Measurements from ENCODE around the gene STX1A. TPM values are rescaled to one million over a fixed set of nuclear protein-coding genes. Genes with fewer than 3 reads are reported as not detected.
A peak's percentile ranks its signal among the peaks of the same experiment; 100 is the strongest.

The STX1A gene
- 1 to 10 TPM; 4.9 TPM for total RNA-seq

- H3K4me3 Mint-ChIP-seq, result peak within 1 kb of the TSS; percentile 76
- peak; percentile 82 for DNase-seq
Observed at GRCh38 chr7:73718905-73719805, at the start of gene STX1A. Gene STX1A, minus strand, starts transcription at chr7:73719669. Its CDS starts 38 bp downstream, at chr7:73719631.

GRCh38 chr7:73768641-73769480, 49.4 kb upstream of the STX1A start:
- no peaks in the 10 kb centered on the region for H3K4me1 Mint-ChIP-seq
- H3K9me3 Mint-ChIP-seq, result no peaks in the 10 kb centered on the region
- no peak for DNase-seq
- H3K27ac Mint-ChIP-seq, result no peak overlapping the region
- H3K27me3 Mint-ChIP-seq, result peaks cover 58% of the 10 kb centered on the region
- no peaks in the 10 kb centered on the region for H3K36me3 Mint-ChIP-seq
- H3K4me3 Mint-ChIP-seq, result no peak overlapping the region

More at GRCh38 chr7:73718905-73719805, at the start of gene STX1A:
- H3K27ac Mint-ChIP-seq, result peak within 1 kb of the TSS; percentile 86
- no peaks in the 10 kb centered on the region for H3K9me3 Mint-ChIP-seq
- no peaks in the 10 kb centered on the region for H3K36me3 Mint-ChIP-seq
- peaks cover 23% of the 10 kb centered on the region for H3K4me1 Mint-ChIP-seq
- H3K27me3 Mint-ChIP-seq, result peaks cover 13% of the 10 kb centered on the region

- no peak for DNase-seq
Observed at GRCh38 chr7:73766556-73767229, 47.2 kb upstream of the STX1A start.

DNA sequence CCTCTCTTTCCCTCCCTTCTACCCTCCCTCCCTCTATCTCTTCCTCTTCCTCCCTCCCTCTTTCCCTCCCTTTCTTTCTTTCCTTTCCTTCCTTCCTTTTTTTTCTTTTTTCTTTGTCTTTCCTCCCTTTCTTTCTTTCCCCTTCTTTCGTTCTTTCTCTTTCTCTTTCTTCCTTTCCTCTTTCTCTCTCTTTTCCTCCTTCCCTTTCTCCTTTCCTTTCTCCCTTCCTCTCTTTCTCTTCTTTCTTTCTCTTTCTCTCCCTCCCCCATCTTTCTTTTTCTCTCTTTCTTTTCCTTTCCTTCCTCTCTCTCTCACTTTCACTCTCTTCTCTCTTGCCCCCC, 43.2 kb upstream of the STX1A start:
- Mint-ChIP-seq H3K27ac (no peak overlapping the region), H3K4me1 (no peaks in the 10 kb centered on the region), H3K9me3 (no peaks in the 10 kb centered on the region), H3K36me3 (no peaks in the 10 kb centered on the region), H3K27me3 (peaks cover 6% of the 10 kb centered on the region), H3K4me3 (no peak overlapping the region)
- DNase-seq, result no peak

More at GRCh38 chr7:73766556-73767229, 47.2 kb upstream of the STX1A start:
- H3K27me3 Mint-ChIP-seq, result peaks cover 44% of the 10 kb centered on the region
- no peak overlapping the region for H3K4me3 Mint-ChIP-seq
- H3K9me3 Mint-ChIP-seq, result no peaks in the 10 kb centered on the region
- H3K27ac Mint-ChIP-seq, result no peak overlapping the region
- no peaks in the 10 kb centered on the region for H3K36me3 Mint-ChIP-seq
- H3K4me1 Mint-ChIP-seq, result no peaks in the 10 kb centered on the region

DNA sequence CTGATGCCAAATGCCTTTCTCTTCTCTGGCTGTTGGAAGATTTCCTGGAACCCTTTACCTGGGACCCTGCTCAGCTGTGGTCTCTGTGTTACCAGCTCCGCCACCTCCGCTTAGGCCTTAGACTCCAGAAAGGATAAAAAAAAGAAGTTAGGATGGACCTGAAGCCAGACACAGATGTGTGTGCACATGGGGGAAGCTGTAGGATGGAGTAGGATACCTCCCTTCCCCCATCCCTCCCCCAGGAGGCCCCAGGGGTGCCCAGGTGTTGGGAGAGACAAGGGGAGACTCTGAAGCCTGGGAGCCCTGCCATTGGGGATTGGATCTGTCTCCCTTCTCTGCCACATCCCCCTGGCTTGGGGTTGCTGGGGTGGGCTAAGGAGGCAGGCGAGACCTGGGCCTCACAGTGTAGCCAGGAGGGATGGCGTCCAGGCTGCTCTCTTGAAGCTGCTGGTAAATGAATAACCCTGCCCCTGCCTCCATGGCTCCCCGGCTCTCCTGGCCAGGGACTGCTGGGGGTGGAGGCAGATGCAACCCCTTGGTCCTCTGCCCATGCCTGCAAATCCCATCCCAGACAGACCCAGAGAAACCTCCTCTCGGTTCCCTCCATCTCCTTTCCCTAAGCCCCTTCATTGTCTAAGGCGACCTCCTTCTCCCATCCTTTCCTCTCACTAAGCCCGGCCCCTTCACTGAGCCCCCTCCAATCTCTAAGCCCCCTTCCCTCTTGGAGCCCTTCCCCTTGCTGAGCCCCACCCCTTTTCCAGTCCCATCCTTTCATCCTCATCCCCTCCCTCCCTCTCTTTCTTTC, 42.6 kb upstream of the STX1A start:
- DNase-seq, result no peak
- Mint-ChIP-seq H3K4me1 (no peaks in the 10 kb centered on the region), H3K9me3 (no peaks in the 10 kb centered on the region), H3K27ac (no peak overlapping the region), H3K4me3 (no peak overlapping the region), H3K36me3 (no peaks in the 10 kb centered on the region), H3K27me3 (peaks cover 4% of the 10 kb centered on the region)

DNA sequence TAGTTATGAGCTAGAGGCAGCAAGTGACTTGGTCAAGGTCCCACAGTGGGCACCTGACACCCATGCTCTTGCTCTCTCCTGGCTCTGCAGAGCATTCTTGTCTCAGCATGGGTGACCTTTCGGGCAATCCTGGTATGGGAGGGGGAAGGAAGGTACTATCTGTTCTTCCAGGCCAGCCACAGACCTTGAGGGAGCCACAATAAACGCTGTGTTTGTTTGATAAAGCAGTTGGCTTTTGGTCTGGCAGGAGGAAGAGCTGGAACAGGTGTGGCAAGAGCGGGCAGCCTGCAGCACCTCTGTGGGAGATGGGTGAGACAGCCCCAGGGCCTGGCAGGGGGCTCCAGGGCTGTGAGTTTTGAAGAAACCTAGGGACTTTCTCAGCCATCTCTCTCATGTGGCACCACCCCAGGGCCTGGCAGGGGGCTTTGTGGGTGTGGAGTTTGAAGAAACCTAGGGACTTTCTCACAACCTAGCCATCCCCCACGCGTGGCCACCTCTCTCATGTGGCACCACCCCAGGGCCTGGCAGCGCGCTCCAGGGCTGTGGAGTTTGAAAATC, 39.2 kb upstream of the STX1A start:
- no peak overlapping the region for H3K27ac Mint-ChIP-seq
- peaks cover 4% of the 10 kb centered on the region for H3K27me3 Mint-ChIP-seq
- H3K4me1 Mint-ChIP-seq, result no peaks in the 10 kb centered on the region
- no peaks in the 10 kb centered on the region for H3K9me3 Mint-ChIP-seq
- no peaks in the 10 kb centered on the region for H3K36me3 Mint-ChIP-seq
- DNase-seq, result no peak
- no peak overlapping the region for H3K4me3 Mint-ChIP-seq

DNA sequence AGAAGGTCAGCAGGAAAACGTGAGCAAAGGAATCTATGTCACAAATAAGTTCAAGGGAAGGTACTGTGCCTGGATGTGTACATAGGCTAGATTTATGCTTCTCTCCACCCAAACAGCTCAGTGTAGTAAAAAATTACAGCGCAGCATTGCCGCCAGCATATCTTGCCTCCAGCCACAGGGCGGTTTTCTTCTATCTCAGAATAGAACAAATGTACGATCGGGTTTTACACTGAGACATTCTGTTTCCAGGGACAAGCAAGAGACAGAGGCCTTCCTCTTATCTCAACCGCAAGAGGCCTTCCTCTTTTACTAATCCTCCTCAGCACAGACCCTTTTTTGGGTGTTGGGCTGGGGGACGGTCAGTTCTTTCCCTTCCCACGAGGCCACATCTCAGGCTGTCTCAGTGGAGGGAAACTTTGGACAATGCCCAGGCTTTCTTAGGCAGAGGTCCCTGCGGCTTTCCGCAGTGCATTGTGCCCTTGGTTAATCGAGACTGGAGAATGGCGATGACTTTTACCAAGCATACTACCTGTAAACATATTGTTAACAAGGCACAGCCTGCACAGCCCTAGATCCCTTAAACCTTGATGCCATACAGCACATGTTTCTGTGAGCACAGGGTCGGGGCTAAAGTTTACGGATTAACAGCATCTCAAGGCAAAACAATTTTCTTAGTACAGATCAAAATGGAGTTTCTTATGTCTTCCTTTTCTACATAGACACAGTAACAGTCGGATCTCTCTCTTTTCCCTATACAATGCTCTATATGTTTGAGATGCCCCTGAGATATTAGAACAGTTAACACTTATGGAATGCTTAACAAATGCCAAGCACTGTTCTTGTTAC, 30.7 kb upstream of the STX1A start:
- Mint-ChIP-seq H3K4me1 (no peaks in the 10 kb centered on the region), H3K27me3 (peaks cover 4% of the 10 kb centered on the region), H3K4me3 (no peak overlapping the region), H3K27ac (no peak overlapping the region), H3K9me3 (no peaks in the 10 kb centered on the region), H3K36me3 (no peaks in the 10 kb centered on the region)
- no peak for DNase-seq

- Mint-ChIP-seq H3K36me3 (no peaks in the 10 kb centered on the region), H3K9me3 (no peaks in the 10 kb centered on the region), H3K27ac (no peak overlapping the region), H3K27me3 (no peaks in the 10 kb centered on the region), H3K4me3 (no peak overlapping the region), H3K4me1 (peaks cover 2% of the 10 kb centered on the region)
- DNase-seq, result no peak
Observed at GRCh38 chr7:73746378-73746777, 26.9 kb upstream of the STX1A start.

DNA sequence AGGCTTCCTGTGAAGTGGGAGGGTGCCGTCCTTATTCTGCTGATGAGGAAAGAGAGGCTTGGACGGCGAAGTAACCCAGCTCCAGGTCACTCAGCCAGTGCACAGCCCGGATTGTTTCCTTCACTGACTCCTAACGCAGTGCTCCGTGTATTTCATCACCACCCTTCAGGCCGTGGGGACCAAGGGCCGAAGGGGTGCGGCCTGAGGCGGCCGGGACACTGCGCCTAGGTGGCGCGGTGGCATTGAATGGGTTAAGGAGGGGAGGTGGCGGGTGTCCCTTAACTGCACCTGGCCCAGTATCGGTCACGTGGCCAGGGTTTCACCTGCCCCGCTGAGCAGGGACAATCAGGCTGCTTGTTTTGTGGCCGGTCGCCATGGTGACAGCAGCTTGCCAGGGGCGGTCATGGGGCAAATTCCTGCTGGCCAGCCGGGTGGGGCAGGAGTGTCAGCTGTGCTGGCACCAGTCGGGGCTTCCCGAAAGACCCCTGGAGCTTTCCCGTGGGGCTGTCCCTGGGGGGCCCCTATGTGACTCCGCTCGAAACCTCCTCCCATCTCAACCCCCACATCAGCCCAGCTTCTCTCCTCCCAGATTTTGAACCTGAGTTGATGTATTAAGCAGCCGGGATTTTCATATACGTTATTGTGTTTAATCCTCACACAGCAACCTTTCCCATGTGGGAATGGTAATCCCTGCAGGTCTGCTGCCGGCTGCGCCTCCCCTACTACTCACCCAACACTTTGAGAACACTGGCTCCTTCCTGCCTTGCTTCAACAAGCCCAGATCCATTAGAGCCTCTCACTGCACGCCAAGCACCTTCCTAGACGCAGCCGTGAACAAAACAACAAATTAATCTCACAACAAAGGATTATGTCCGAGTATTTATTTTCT, 23.5 kb upstream of the STX1A start:
- Mint-ChIP-seq H3K4me3 (no peak overlapping the region), H3K9me3 (no peaks in the 10 kb centered on the region), H3K4me1 (peaks cover 2% of the 10 kb centered on the region), H3K27ac (no peak overlapping the region), H3K27me3 (no peaks in the 10 kb centered on the region), H3K36me3 (peaks cover 2% of the 10 kb centered on the region)
- no peak for DNase-seq

- DNase-seq, result no peak
- no peak overlapping the region for H3K27ac Mint-ChIP-seq
- H3K27me3 Mint-ChIP-seq, result no peaks in the 10 kb centered on the region
- H3K4me1 Mint-ChIP-seq, result peaks cover 5% of the 10 kb centered on the region
- no peak overlapping the region for H3K4me3 Mint-ChIP-seq
- peaks cover 2% of the 10 kb centered on the region for H3K36me3 Mint-ChIP-seq
- H3K9me3 Mint-ChIP-seq, result no peaks in the 10 kb centered on the region
Observed at GRCh38 chr7:73742338-73742752, 22.9 kb upstream of the STX1A start.

DNA sequence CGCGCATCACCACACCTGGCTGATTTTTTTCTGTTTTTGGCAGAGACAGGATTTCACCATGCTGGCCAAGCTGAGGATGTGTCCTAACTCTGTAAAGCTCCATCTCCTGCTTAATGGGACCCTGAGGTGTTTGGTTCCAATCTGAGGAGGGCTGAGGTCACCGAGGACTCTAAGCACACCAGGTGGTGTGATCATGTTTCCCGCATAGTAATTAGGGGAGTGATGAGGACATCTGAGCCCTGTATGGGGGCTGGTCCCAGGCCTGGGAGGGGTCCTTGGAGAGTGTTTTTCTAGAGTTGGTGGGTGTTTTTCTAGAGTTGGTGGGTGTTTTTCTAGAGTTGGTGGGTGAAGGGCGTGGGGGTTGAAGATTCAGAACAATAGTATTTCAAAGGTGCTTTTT, 22.1 kb upstream of the STX1A start:
- Mint-ChIP-seq H3K4me1 (peaks cover 7% of the 10 kb centered on the region), H3K27ac (no peak overlapping the region), H3K27me3 (no peaks in the 10 kb centered on the region), H3K36me3 (peaks cover 2% of the 10 kb centered on the region), H3K9me3 (no peaks in the 10 kb centered on the region), H3K4me3 (no peak overlapping the region)
- no peak for DNase-seq

DNA sequence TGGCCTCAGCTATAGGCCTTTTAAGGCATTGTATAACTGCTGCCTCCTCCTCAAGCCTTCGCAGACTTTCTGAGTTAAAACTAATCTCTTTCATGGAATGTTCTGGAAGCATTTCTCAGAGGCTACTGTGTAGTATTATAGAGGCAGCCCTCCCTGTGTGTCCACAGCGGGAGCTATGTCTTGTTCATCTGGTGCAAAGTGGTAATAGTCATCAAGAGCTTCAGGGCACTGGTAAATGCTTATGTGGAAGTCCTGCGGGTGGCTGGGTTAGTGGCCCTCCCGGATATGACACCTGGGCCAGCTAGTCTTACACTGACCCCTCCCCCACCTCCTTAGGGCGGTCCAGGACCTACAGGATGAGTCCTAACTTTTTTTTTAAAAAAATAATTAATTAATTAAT, 21.3 kb upstream of the STX1A start:
- peaks cover 2% of the 10 kb centered on the region for H3K36me3 Mint-ChIP-seq
- no peaks in the 10 kb centered on the region for H3K27me3 Mint-ChIP-seq
- H3K27ac Mint-ChIP-seq, result no peak overlapping the region
- H3K4me1 Mint-ChIP-seq, result peaks cover 7% of the 10 kb centered on the region
- no peak overlapping the region for H3K4me3 Mint-ChIP-seq
- DNase-seq, result no peak
- no peaks in the 10 kb centered on the region for H3K9me3 Mint-ChIP-seq

- Mint-ChIP-seq H3K4me3 (no peak overlapping the region), H3K27me3 (no peaks in the 10 kb centered on the region), H3K27ac (no peak overlapping the region)
Observed at GRCh38 chr7:73740212-73740611, 20.7 kb upstream of the STX1A start.

More at GRCh38 chr7:73740212-73740611, 20.7 kb upstream of the STX1A start:
- peaks cover 7% of the 10 kb centered on the region for H3K4me1 Mint-ChIP-seq
- DNase-seq, result no peak
- H3K36me3 Mint-ChIP-seq, result peaks cover 2% of the 10 kb centered on the region
- no peaks in the 10 kb centered on the region for H3K9me3 Mint-ChIP-seq

Data from activated naive CD8-positive, alpha-beta T cell treated with anti-CD3 and anti-CD28 coated beads for 36 hours (primary cell).